Astrocyte (in vitro differentiated cells and primary cell): ENCODE data around the gene AFAP1L2. TPM values are rescaled to one million over a fixed set of nuclear protein-coding genes. Genes with fewer than 3 reads are reported as not detected.

Source experiments
- DNase-seq: peaks from one replicate; pipeline ENCODE4 v3.0.0-alpha.2; 2010; ENCODE audit warnings: low read depth
- FAIRE-seq: peaks from 2 replicates; lab custom pipeline; 2011; peaks lifted over from hg19 to GRCh38; lab: Jason Lieb, UNC
- H2AFZ ChIP-seq: 2 replicates; pipeline ENCODE4 v1.6.0; 2012; ENCODE audit warnings: low read depth, low read length, inconsistent platforms
- H3K27ac ChIP-seq: 2 replicates; pipeline ENCODE4 v1.5.1; 2011; ENCODE audit warnings: low read depth, low read length, inconsistent platforms
- H3K27me3 ChIP-seq: 2 replicates; pipeline ENCODE4 v1.6.0; 2011; ENCODE audit warnings: low read length, inconsistent platforms; ENCODE audit not compliant: insufficient read depth
- H3K36me3 ChIP-seq: 2 replicates; pipeline ENCODE4 v1.5.1; 2011; ENCODE audit warnings: low read length, inconsistent platforms; ENCODE audit not compliant: insufficient read depth
- H3K4me1 ChIP-seq: 2 replicates; pipeline ENCODE4 v1.5.1; 2011; ENCODE audit warnings: low read length, inconsistent platforms; ENCODE audit not compliant: insufficient read depth
- H3K4me2 ChIP-seq: 2 replicates; pipeline ENCODE4 v1.6.0; 2012; ENCODE audit warnings: low read length, inconsistent platforms
- H3K4me3 ChIP-seq: 2 replicates; pipeline ENCODE4 v1.5.1; 2011; ENCODE audit warnings: low read depth, mild to moderate bottlenecking, low read length, inconsistent platforms; ENCODE audit not compliant: insufficient read depth
- H3K79me2 ChIP-seq: 2 replicates; pipeline ENCODE4 v1.6.0; 2012; ENCODE audit warnings: mild to moderate bottlenecking, low read length, inconsistent platforms; ENCODE audit not compliant: insufficient read depth
- H3K9ac ChIP-seq: 2 replicates; pipeline ENCODE4 v1.6.0; 2012; ENCODE audit warnings: mild to moderate bottlenecking, low read length, inconsistent platforms
- H3K9me3 ChIP-seq: 2 replicates; pipeline ENCODE4 v1.5.1; 2012; ENCODE audit warnings: low read depth, mild to moderate bottlenecking, low read length, inconsistent platforms; ENCODE audit not compliant: insufficient read depth
- H4K20me1 ChIP-seq: 2 replicates; pipeline ENCODE4 v1.6.0; 2012; ENCODE audit warnings: low read length, inconsistent platforms; ENCODE audit not compliant: insufficient read depth
- H3K27ac Mint-ChIP-seq: one replicate; pipeline ENCODE4 v1.8.0; 2021; ENCODE audit warnings: mild to moderate bottlenecking, mixed read lengths; ENCODE audit not compliant: unreplicated experiment
- H3K27me3 Mint-ChIP-seq: one replicate; pipeline ENCODE4 v1.8.0; 2021; ENCODE audit warnings: low read depth, mixed read lengths; ENCODE audit not compliant: unreplicated experiment
- H3K36me3 Mint-ChIP-seq: one replicate; pipeline ENCODE4 v1.8.0; 2021; ENCODE audit warnings: low read depth, mixed read lengths; ENCODE audit not compliant: unreplicated experiment
- H3K4me1 Mint-ChIP-seq: one replicate; pipeline ENCODE4 v1.8.0; 2021; ENCODE audit warnings: low read depth, mixed read lengths; ENCODE audit not compliant: unreplicated experiment
- H3K4me3 Mint-ChIP-seq: one replicate; pipeline ENCODE4 v1.8.0; 2021; ENCODE audit warnings: mild to moderate bottlenecking, moderate library complexity, mixed read lengths; ENCODE audit not compliant: unreplicated experiment
- H3K9me3 Mint-ChIP-seq: one replicate; pipeline ENCODE4 v1.8.0; 2021; ENCODE audit warnings: mild to moderate bottlenecking, mixed read lengths; ENCODE audit not compliant: unreplicated experiment
- CTCF ChIP-seq: IDR thresholded peaks from 2 replicates; pipeline ENCODE4 v1.5.1; 2011; ENCODE audit warnings: low read depth, mild to moderate bottlenecking, inconsistent platforms, low read length, moderate library complexity; ENCODE audit not compliant: insufficient read depth
- EZH2 ChIP-seq: IDR thresholded peaks from 2 replicates; pipeline ENCODE4 v1.6.1; 2012; ENCODE audit warnings: mild to moderate bottlenecking, low read length, inconsistent platforms; ENCODE audit not compliant: insufficient read depth
- total RNA-seq: library from RNA; stranded (reverse); gene quantifications from 2 replicates; pipeline ENCODE4 v1.2.1, GENCODE V29; 2021

AFAP1L2 gene
- total RNA-seq, 1 donor from 2014 or later: 26.6 TPM

GRCh38 chr10:114294549-114294948, 109.8 kb downstream of the AFAP1L2 start:
- H3K27me3 ChIP-seq: no peaks in the 10 kb centered on the region
- Mint-ChIP-seq H3K4me1 (no peaks in the 10 kb centered on the region), H3K27ac (no peak overlapping the region), H3K4me3 (no peak overlapping the region), H3K9me3 (peaks cover 29% of the 10 kb centered on the region), H3K36me3 (peaks cover 52% of the 10 kb centered on the region), H3K27me3 (no peaks in the 10 kb centered on the region)
- H3K4me2 ChIP-seq: no peak overlapping the region
- no peak overlapping the region for H2AFZ ChIP-seq
- H3K36me3 ChIP-seq: no peaks in the 10 kb centered on the region
- no peak overlapping the region for H3K9ac ChIP-seq
- no peaks in the 10 kb centered on the region for H3K4me1 ChIP-seq
- no peaks in the 10 kb centered on the region for H3K79me2 ChIP-seq
- H3K4me3 ChIP-seq: no peak overlapping the region
- TF ChIP-seq EZH2 (no peak), CTCF (no peak)
- FAIRE-seq (no peak), DNase-seq (no peak)
- H3K9me3 ChIP-seq: peaks cover 9% of the 10 kb centered on the region
- H4K20me1 ChIP-seq: no peaks in the 10 kb centered on the region
- no peak overlapping the region for H3K27ac ChIP-seq

DNA sequence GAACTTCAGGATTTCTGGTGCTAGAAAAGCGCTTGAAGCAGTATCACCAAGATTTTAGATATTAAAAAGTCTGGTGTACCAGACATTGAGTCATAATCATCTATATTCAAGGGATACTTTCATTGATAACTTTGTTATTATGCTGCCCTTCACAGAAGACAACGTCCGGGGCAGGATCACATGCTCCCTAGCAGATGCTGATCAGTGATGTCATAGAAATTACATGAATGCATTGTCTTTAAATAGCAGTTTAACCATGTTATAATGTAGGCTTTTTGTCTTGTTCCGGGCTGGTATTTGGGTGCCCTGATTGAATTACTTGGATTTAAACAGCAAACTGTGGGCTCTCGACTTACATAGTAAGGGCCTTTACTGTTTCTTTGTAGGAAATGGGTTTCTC, 111.2 kb downstream of the AFAP1L2 start:
- TF ChIP-seq CTCF (no peak), EZH2 (no peak)
- H3K79me2 ChIP-seq: no peaks in the 10 kb centered on the region
- H3K4me1 ChIP-seq: no peaks in the 10 kb centered on the region
- peaks cover 9% of the 10 kb centered on the region for H3K9me3 ChIP-seq
- no peak for FAIRE-seq
- no peaks in the 10 kb centered on the region for H3K27me3 ChIP-seq
- Mint-ChIP-seq H3K27me3 (no peaks in the 10 kb centered on the region), H3K36me3 (peaks cover 48% of the 10 kb centered on the region), H3K4me1 (no peaks in the 10 kb centered on the region), H3K9me3 (peaks cover 27% of the 10 kb centered on the region), H3K4me3 (no peak overlapping the region), H3K27ac (no peak overlapping the region)
- DNase-seq: no peak
- no peak overlapping the region for H3K4me2 ChIP-seq
- no peak overlapping the region for H3K4me3 ChIP-seq
- no peak overlapping the region for H3K9ac ChIP-seq
- no peaks in the 10 kb centered on the region for H3K36me3 ChIP-seq
- H3K27ac ChIP-seq: no peak overlapping the region
- H2AFZ ChIP-seq: no peak overlapping the region
- no peaks in the 10 kb centered on the region for H4K20me1 ChIP-seq

- TF ChIP-seq EZH2: no peak
- TF ChIP-seq CTCF: no peak
These were observed 112.8 kb downstream of the AFAP1L2 start for GRCh38 chr10:114291516-114291915.

More at GRCh38 chr10:114291516-114291915, 112.8 kb downstream of the AFAP1L2 start:
- no peaks in the 10 kb centered on the region for H3K27me3 Mint-ChIP-seq
- no peaks in the 10 kb centered on the region for H3K79me2 ChIP-seq
- H3K27ac ChIP-seq: no peak overlapping the region
- DNase-seq (no peak), FAIRE-seq (no peak)
- H3K9ac ChIP-seq: no peak overlapping the region
- H3K4me2 ChIP-seq: no peak overlapping the region
- no peaks in the 10 kb centered on the region for H3K4me1 Mint-ChIP-seq
- no peaks in the 10 kb centered on the region for H3K4me1 ChIP-seq
- no peaks in the 10 kb centered on the region for H3K36me3 ChIP-seq
- no peak overlapping the region for H3K4me3 ChIP-seq
- no peaks in the 10 kb centered on the region for H4K20me1 ChIP-seq
- no peak overlapping the region for H3K27ac Mint-ChIP-seq
- H3K4me3 Mint-ChIP-seq: no peak overlapping the region
- peaks cover 9% of the 10 kb centered on the region for H3K9me3 ChIP-seq
- H3K27me3 ChIP-seq: no peaks in the 10 kb centered on the region
- H3K36me3 Mint-ChIP-seq: peaks cover 37% of the 10 kb centered on the region
- H3K9me3 Mint-ChIP-seq: peaks cover 20% of the 10 kb centered on the region
- H2AFZ ChIP-seq: no peak overlapping the region
